Measurements from ENCODE around the gene RDH14.

GRCh38 chr2:18588049-18588448 is 27.6 kb upstream of the RDH14 start:
- TF ChIP-seq NR2C2 (CRISPR knock-in tag; IDR thresholded peaks at IDR 0.05) (no peak), FOXJ3 (CRISPR knock-in tag; IDR thresholded peaks at IDR 0.05; ENCODE audit: borderline replicate concordance) (no peak), ARID4B (CRISPR knock-in tag; IDR thresholded peaks at IDR 0.05; ENCODE audit: borderline replicate concordance) (no peak), CTCF (IDR thresholded peaks at IDR 0.05) (no peak), ZNF423 (CRISPR knock-in tag; IDR thresholded peaks at IDR 0.05) (no peak), ZBTB21 (CRISPR knock-in tag; IDR thresholded peaks at IDR 0.05; ENCODE audit: borderline replicate concordance) (no peak), TEAD1 (CRISPR knock-in tag; IDR thresholded peaks at IDR 0.05) (no peak), ATF2 (CRISPR knock-in tag; IDR thresholded peaks at IDR 0.05; ENCODE audit: borderline replicate concordance, low read depth) (no peak)
- TF ChIP-seq, protein P1, sequence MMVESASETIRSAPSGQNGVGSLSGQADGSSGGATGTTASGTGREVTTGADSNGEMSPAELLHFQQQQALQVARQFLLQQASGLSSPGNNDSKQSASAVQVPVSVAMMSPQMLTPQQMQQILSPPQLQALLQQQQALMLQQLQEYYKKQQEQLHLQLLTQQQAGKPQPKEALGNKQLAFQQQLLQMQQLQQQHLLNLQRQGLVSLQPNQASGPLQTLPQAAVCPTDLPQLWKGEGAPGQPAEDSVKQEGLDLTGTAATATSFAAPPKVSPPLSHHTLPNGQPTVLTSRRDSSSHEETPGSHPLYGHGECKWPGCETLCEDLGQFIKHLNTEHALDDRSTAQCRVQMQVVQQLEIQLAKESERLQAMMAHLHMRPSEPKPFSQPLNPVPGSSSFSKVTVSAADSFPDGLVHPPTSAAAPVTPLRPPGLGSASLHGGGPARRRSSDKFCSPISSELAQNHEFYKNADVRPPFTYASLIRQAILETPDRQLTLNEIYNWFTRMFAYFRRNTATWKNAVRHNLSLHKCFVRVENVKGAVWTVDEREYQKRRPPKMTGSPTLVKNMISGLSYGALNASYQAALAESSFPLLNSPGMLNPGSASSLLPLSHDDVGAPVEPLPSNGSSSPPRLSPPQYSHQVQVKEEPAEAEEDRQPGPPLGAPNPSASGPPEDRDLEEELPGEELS (CRISPR knock-in tag; IDR thresholded peaks at IDR 0.05) = no peak

Data from WTC11 (cell line).